ENCODE results near the gene PCDHGA12.
"Not testable (repeated sequence)": the region's sequence is repeated elsewhere in the genome, so short reads cannot be mapped to it uniquely, and the experiment has no call there.

The PCDHGA12 gene

GRCh38 chr5:141417494-141418172 lies 12.7 kb upstream of the PCDHGA12 start, which contains the start of gene PCDHGB7:
Gene PCDHGB7 (plus strand): TSS chr5:141417677. CDS start chr5:141417860, 183 bp downstream.
- peak; percentile 92 for ATAC-seq (ENCODE audit: low read depth)
- Histone ChIP-seq H3K4me3 (ENCODE audit: severe bottlenecking) (peak within 1 kb of the TSS; percentile 17), H3K9me3 (ENCODE audit: severe bottlenecking) (peaks cover 56% of the 10 kb centered on the region)
- not testable (repeated sequence) for H3K27me3 ChIP-seq (ENCODE audit: insufficient read depth, poor library complexity, severe bottlenecking); H3K4me1 ChIP-seq (ENCODE audit: insufficient read depth, poor library complexity, severe bottlenecking); H3K36me3 ChIP-seq (ENCODE audit: low read depth); DNase-seq (ENCODE audit: low spot score); H3K27ac ChIP-seq (ENCODE audit: poor library complexity, severe bottlenecking)
- TF ChIP-seq CTCF (IDR thresholded peaks at IDR 0.05; ENCODE audit: poor library complexity, severe bottlenecking) = peak; percentile 77

GRCh38 chr5:141419074-141419880 lies 11.0 kb upstream of the PCDHGA12 start:
- H3K4me1 ChIP-seq (ENCODE audit: insufficient read depth, poor library complexity, severe bottlenecking) = no peaks in the 10 kb centered on the region
- H3K36me3 ChIP-seq (ENCODE audit: low read depth) = 0 out of 2 replicates have a peak, but pooled peaks cover 5% of the 10 kb centered on the region
- no peak overlapping the region for H3K4me3 ChIP-seq (ENCODE audit: severe bottlenecking)
- H3K9me3 ChIP-seq (ENCODE audit: severe bottlenecking) = peaks cover 56% of the 10 kb centered on the region
- no peak overlapping the region for H3K27ac ChIP-seq (ENCODE audit: poor library complexity, severe bottlenecking)
- DNase-seq (ENCODE audit: low spot score) (no peak), ATAC-seq (ENCODE audit: low read depth) (no peak)
- no peaks in the 10 kb centered on the region for H3K27me3 ChIP-seq (ENCODE audit: insufficient read depth, poor library complexity, severe bottlenecking)
- no peak for TF ChIP-seq CTCF (IDR thresholded peaks at IDR 0.05; ENCODE audit: poor library complexity, severe bottlenecking)

- Histone ChIP-seq H3K4me1 (ENCODE audit: insufficient read depth, poor library complexity, severe bottlenecking) (no peaks in the 10 kb centered on the region), H3K27me3 (ENCODE audit: insufficient read depth, poor library complexity, severe bottlenecking) (no peaks in the 10 kb centered on the region), H3K27ac (ENCODE audit: poor library complexity, severe bottlenecking) (no peak within 1 kb of the TSS), H3K36me3 (ENCODE audit: low read depth) (0 out of 2 replicates have a peak, but pooled peaks cover 5% of the 10 kb centered on the region), H3K4me3 (ENCODE audit: severe bottlenecking) (no peak within 1 kb of the TSS), H3K9me3 (ENCODE audit: severe bottlenecking) (peaks cover 65% of the 10 kb centered on the region)
- DNase-seq (ENCODE audit: low spot score) (no peak), ATAC-seq (ENCODE audit: low read depth) (no peak)
- TF ChIP-seq CTCF (IDR thresholded peaks at IDR 0.05; ENCODE audit: poor library complexity, severe bottlenecking) = peak; percentile 49
These were observed 9.3 kb upstream of the PCDHGA12 start, which contains the start of gene PCDHGA11 for GRCh38 chr5:141420855-141421488. Gene PCDHGA11 (plus strand): TSS chr5:141421051. CDS start chr5:141421228, 177 bp downstream.

DNA sequence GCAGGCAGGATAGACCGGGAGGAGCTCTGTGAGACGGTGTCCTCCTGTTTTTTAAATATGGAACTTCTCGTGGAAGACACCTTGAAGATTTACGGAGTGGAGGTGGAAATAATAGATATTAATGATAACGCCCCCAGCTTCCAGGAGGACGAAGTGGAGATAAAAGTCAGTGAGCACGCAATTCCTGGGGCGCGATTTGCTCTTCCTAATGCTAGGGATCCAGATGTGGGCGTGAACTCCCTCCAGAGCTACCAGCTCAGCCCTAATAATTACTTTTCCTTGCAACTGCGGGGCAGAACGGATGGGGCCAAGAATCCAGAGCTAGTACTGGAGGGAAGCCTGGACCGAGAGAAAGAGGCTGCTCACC lies 8.8 kb upstream of the PCDHGA12 start:
- ATAC-seq (ENCODE audit: low read depth) = no peak
- TF ChIP-seq CTCF (IDR thresholded peaks at IDR 0.05; ENCODE audit: poor library complexity, severe bottlenecking) = no peak
- H3K4me3 ChIP-seq (ENCODE audit: severe bottlenecking) = no peak overlapping the region
- 0 out of 2 replicates have a peak, but pooled peaks cover 5% of the 10 kb centered on the region for H3K36me3 ChIP-seq (ENCODE audit: low read depth)
- DNase-seq (ENCODE audit: low spot score) = no peak
- no peaks in the 10 kb centered on the region for H3K27me3 ChIP-seq (ENCODE audit: insufficient read depth, poor library complexity, severe bottlenecking)
- no peak overlapping the region for H3K27ac ChIP-seq (ENCODE audit: poor library complexity, severe bottlenecking)
- no peaks in the 10 kb centered on the region for H3K4me1 ChIP-seq (ENCODE audit: insufficient read depth, poor library complexity, severe bottlenecking)
- H3K9me3 ChIP-seq (ENCODE audit: severe bottlenecking) = peaks cover 65% of the 10 kb centered on the region
